Psoas muscle (tissue), 8 donors: ENCODE measurements around the gene ADISSP. TPM values are rescaled to one million over a fixed set of nuclear protein-coding genes. Genes with fewer than 3 reads are reported as not detected.

Experiments used
- ATAC-seq, 4 donors: fragments of 200-7000 bp; cut with Tn5 transposase; one replicate each; pipeline ENCODE4 v1.9.1; 2020; ENCODE audit warnings: moderate library complexity in 3 of 4, mild to moderate bottlenecking in 2 of 4
- DNase-seq, 2 donors: peaks; one replicate each; pipeline ENCODE4 v3.0.0-alpha.2; 2020
- H3K27ac ChIP-seq: fragments of 200-600 bp; one replicate; pipeline ENCODE4 v1.8.0; 2022
- H3K27me3 ChIP-seq, 3 donors: fragments of 200-600 bp in 1 of 3; one replicate each; pipeline versions ENCODE4 v1.6.1 to v1.8.0; 2013 to 2022; ENCODE audit warnings: low read length in 2 of 3, mild to moderate bottlenecking in 2 of 3, moderate library complexity in 1 of 3; ENCODE audit not compliant: insufficient read depth in 3 of 3
- H3K36me3 ChIP-seq, 2 donors: fragments of 200-600 bp in 1 of 2; one replicate each; pipeline versions ENCODE4 v1.6.1 to v1.8.0; 2013 to 2022; ENCODE audit warnings: low read depth in 1 of 2, mild to moderate bottlenecking in 1 of 2, moderate library complexity in 1 of 2; ENCODE audit not compliant: insufficient read depth in 1 of 2
- H3K4me1 ChIP-seq: fragments of 200-600 bp; one replicate; pipeline ENCODE4 v1.8.0; 2022
- H3K4me3 ChIP-seq: fragments of 200-600 bp; one replicate; pipeline ENCODE4 v1.8.0; 2022; ENCODE audit warnings: mild to moderate bottlenecking
- H3K9me3 ChIP-seq: fragments of 200-600 bp; one replicate; pipeline ENCODE4 v1.8.0; 2022
- CTCF ChIP-seq: fragments of 200-600 bp; IDR thresholded peaks from one replicate; pipeline ENCODE4 v1.8.0; 2022; ENCODE audit warnings: antibody characterized with exemption
- WGBS, 3 donors: extraction: QIAGEN DNeasy Blood & Tissue Kit; methylation state at CpG; one replicate each; pipeline versions ENCODE4 v1.1.6 to v1.1.7; 2013; 5-methylcytosine and 5-hydroxymethylcytosine counted together
- intact Hi-C, 2 donors: fragments of 100-400 bp; cut with DNase I; formaldehyde crosslinking; loops; one replicate each; pipeline versions ENCODE4 v1.11.0 to v1.14.2; 2022
- polyA plus RNA-seq, 3 donors: library from polyadenylated mRNA; stranded (reverse); fragments of 200-250 nt; gene quantifications; one replicate each; pipeline ENCODE4 v1.2.3, GENCODE V29; 2013
- total RNA-seq, 4 donors: library from RNA; stranded (reverse); fragmentation: NEBNext Ultra II Directional in 2 of 4; extraction: Animal tissue kit (Norgen Biotek cat#: 25700) in 2 of 4; gene quantifications; one replicate each; pipeline versions ENCODE4 v1.2.1 to v1.2.4, GENCODE V29; 2021 to 2023
- donor health status: healthy with polysubstance abuse.
- donor health status: DM: no; HTN: no; CAD: no; lungs with moderate emphysema.
- donor health status: Bipolar disorder and iron deficiency.
- donor health status: healthy.
- donor health status: DM: yes; HTN: yes; CAD: no.
- donor health status: DM: no; HTN: no; CAD: no.
- donor health status: DM: no; HTN: no; CAD: no.
- donor health status: DM: yes; HTN: yes; CAD: no.

The ADISSP gene
- total and polyA plus RNA-seq, 7 donors, result 10.7 to 24.7 (median 14.4) TPM

GRCh38 chr20:3759316-3759823, 8.2 kb downstream of the ADISSP start:
- intact Hi-C loops, result no loop called here
- no peaks in the 10 kb centered on the region for H3K9me3 ChIP-seq
- H3K36me3 ChIP-seq, result no peaks in the 10 kb centered on the region
- H3K27ac ChIP-seq, result no peak overlapping the region
- no peaks in the 10 kb centered on the region for H3K27me3 ChIP-seq
- DNase-seq (no peak), ATAC-seq (no peak)
- TF ChIP-seq CTCF, result no peak
- WGBS, 3 donors, result 74 to 86% (median 77%) methylated on average over 11 of the region's 11 CpGs
- no peak overlapping the region for H3K4me3 ChIP-seq
- no peaks in the 10 kb centered on the region for H3K4me1 ChIP-seq

- Histone ChIP-seq H3K4me3 (no peak overlapping the region), H3K36me3 (no peaks in the 10 kb centered on the region), H3K9me3 (no peaks in the 10 kb centered on the region), H3K4me1 (no peaks in the 10 kb centered on the region), H3K27me3 (no peaks in the 10 kb centered on the region), H3K27ac (no peak overlapping the region)
- intact Hi-C loops, result no loop called here
- DNase-seq (no peak), ATAC-seq (peak in 1 of 4 donors; percentile 18)
- WGBS, 3 donors, result 73 to 80% (median 78%) methylated on average over 11 of the region's 11 CpGs
- TF ChIP-seq CTCF, result no peak
These were observed 9.0 kb downstream of the ADISSP start for GRCh38 chr20:3758566-3758965.

GRCh38 chr20:3757268-3757667, 10.3 kb downstream of the ADISSP start:
- no peak overlapping the region for H3K4me3 ChIP-seq
- no peaks in the 10 kb centered on the region for H3K36me3 ChIP-seq
- no peaks in the 10 kb centered on the region for H3K4me1 ChIP-seq
- H3K27ac ChIP-seq, result no peak overlapping the region
- H3K27me3 ChIP-seq, result no peaks in the 10 kb centered on the region
- ATAC-seq, result no peak
- no peak for DNase-seq
- WGBS, 3 donors, result 81 to 95% (median 84%) methylated on average over 2 of the region's 2 CpGs
- intact Hi-C loops, result no loop called here
- TF ChIP-seq CTCF, result no peak
- no peaks in the 10 kb centered on the region for H3K9me3 ChIP-seq

- intact Hi-C loops, result no loop called here
- Histone ChIP-seq H3K27ac (no peak overlapping the region), H3K4me1 (no peaks in the 10 kb centered on the region), H3K9me3 (no peaks in the 10 kb centered on the region), H3K27me3 (peaks cover 0 to 9% (median 2%) of the 10 kb centered on the region in 3 donors), H3K4me3 (no peak overlapping the region), H3K36me3 (no peaks in the 10 kb centered on the region)
- no peak for DNase-seq
- no peak for ATAC-seq
- WGBS, 3 donors, result 51 to 62% (median 55%) methylated on average over 4 to 5 of the region's 5 CpGs
- no peak for TF ChIP-seq CTCF
These were observed 11.6 kb downstream of the ADISSP start for GRCh38 chr20:3755814-3756480.

- intact Hi-C loops, result no loop called here
- Histone ChIP-seq H3K4me3 (no peak overlapping the region), H3K27ac (no peak overlapping the region), H3K36me3 (no peaks in the 10 kb centered on the region), H3K9me3 (no peaks in the 10 kb centered on the region), H3K4me1 (no peaks in the 10 kb centered on the region), H3K27me3 (peaks cover 0 to 16% (median 2%) of the 10 kb centered on the region in 3 donors)
- WGBS, 3 donors, result 83 to 94% (median 85%) methylated on average over 7 of the region's 7 CpGs
- TF ChIP-seq CTCF, result no peak
- DNase-seq (no peak), ATAC-seq (no peak)
These were observed 12.3 kb downstream of the ADISSP start for GRCh38 chr20:3755269-3755668.
